DOHH2 (cell line): Measurements from ENCODE around the gene C2orf15.

Experiments used
- H3F3A ChIP-seq: fragments of 200-600 bp; sonication (generic), shearing (Covaris generic); 2 replicates; pipeline ENCODE4 v1.6.0; 2016; ENCODE audit warnings: antibody characterized with exemption, mild to moderate bottlenecking; ENCODE audit not compliant: control insufficient read depth, insufficient read depth
- H3K27ac ChIP-seq: fragments of 200-600 bp; sonication (generic); 2 replicates; pipeline ENCODE4 v1.5.1; 2014; ENCODE audit warnings: low read depth, mild to moderate bottlenecking, low read length, moderate library complexity
- H3K27me3 ChIP-seq: fragments of 200-600 bp; sonication (generic); 2 replicates; pipeline ENCODE4 v1.6.1; 2014; ENCODE audit warnings: mild to moderate bottlenecking, low read length, mixed read lengths; ENCODE audit not compliant: control insufficient read depth
- H3K36me3 ChIP-seq: fragments of 200-600 bp; sonication (generic); 2 replicates; pipeline ENCODE4 v1.6.1; 2014; ENCODE audit warnings: mild to moderate bottlenecking, low read length, moderate library complexity, mixed read lengths; ENCODE audit not compliant: control insufficient read depth
- H3K4me1 ChIP-seq: fragments of 200-600 bp; sonication (generic); 2 replicates; pipeline ENCODE4 v1.6.1; 2014; ENCODE audit warnings: mild to moderate bottlenecking, low read length, mixed read lengths; ENCODE audit not compliant: control insufficient read depth
- H3K4me2 ChIP-seq: fragments of 200-600 bp; sonication (generic); 2 replicates; pipeline ENCODE4 v1.6.0; 2014; ENCODE audit warnings: mild to moderate bottlenecking, low read length, moderate library complexity
- H3K4me3 ChIP-seq: fragments of 200-600 bp; sonication (generic); 2 replicates; pipeline ENCODE4 v1.5.1; 2014; ENCODE audit warnings: mild to moderate bottlenecking, low read length, mixed read lengths
- H3K79me2 ChIP-seq: fragments of 200-600 bp; sonication (generic); 2 replicates; pipeline ENCODE4 v1.6.1; 2014; ENCODE audit warnings: mild to moderate bottlenecking, low read length, mixed read lengths; ENCODE audit not compliant: control insufficient read depth
- H3K9me2 ChIP-seq: fragments of 200-600 bp; sonication (generic); replicated peaks from 2 replicates; pipeline ENCODE4 v1.6.1; 2014; ENCODE audit warnings: mild to moderate bottlenecking, low read length, mixed read lengths; ENCODE audit not compliant: control insufficient read depth
- H3K9me3 ChIP-seq: fragments of 200-600 bp; sonication (generic); 2 replicates; pipeline ENCODE4 v1.6.1; 2014; ENCODE audit warnings: antibody characterized with exemption, low read length, mixed read lengths; ENCODE audit not compliant: control insufficient read depth, insufficient read depth
- H4K20me1 ChIP-seq: fragments of 200-600 bp; sonication (generic); 2 replicates; pipeline ENCODE4 v1.6.0; 2014; ENCODE audit warnings: low read depth, mild to moderate bottlenecking, antibody characterized with exemption, low read length, moderate library complexity; ENCODE audit not compliant: control insufficient read depth, insufficient read depth
- EZH2phosphoT487 ChIP-seq: fragments of 200-600 bp; sonication (generic); IDR thresholded peaks from 2 replicates; pipeline ENCODE4 v1.6.1; 2017; ENCODE audit warnings: borderline replicate concordance, mild to moderate bottlenecking, antibody characterized with exemption, low read length, moderate library complexity, mixed read lengths
- TF ChIP-seq, protein P1 (sequence below): fragments of 200-600 bp; sonication (generic); IDR thresholded peaks from one replicate; pipeline ENCODE4 v1.5.1; 2014; ENCODE audit warnings: antibody characterized with exemption, mild to moderate bottlenecking, low read depth, low read length; ENCODE audit not compliant: poor library complexity, severe bottlenecking

C2orf15 gene

GRCh38 chr2:99139003-99139402, 2.5 kb upstream of the C2orf15 start:
- no peak overlapping the region for H3K4me2 ChIP-seq

DNA sequence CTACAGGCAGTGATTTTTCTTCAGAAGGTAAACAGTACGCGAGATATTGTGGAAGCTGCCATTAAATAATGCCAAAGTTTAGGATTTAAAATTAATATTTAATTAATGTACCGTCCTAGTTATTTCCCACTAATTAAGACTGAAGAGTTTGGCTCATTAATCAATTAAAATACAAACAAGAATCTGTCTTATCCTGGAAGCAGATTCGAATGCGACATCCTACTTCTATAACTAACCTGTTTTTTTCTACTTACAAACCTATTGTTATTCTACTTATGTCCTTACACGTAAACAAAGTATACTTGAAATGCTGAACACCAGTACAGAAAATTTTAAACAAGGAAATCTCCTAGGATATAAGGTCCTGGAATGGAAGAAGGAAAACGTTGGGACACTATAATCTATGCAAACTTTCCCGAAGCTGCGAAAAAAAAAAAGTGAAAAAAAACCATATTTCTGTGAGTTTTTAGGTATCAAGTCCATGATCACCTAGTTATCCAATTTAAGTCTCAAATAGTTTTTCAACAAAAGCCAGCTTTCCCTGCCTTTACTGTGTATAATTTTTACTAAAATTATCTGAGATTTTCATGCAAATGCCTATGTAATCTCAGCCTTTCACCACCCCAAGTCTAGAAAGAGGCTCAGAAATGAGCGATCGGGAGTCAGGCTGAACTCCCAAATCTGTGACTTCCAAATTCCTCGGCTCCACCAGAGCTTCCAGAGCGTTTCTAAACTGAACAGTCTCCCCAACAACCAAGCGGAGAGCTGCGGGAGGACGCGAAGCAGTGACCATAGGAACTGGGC, 1.2 kb upstream of the C2orf15 start:
- Histone ChIP-seq H3K4me2 (peak overlapping the region; percentile 94), H3K4me1 (peaks cover 26% of the 10 kb centered on the region), H3K36me3 (no peaks in the 10 kb centered on the region), H3K79me2 (peaks cover 13% of the 10 kb centered on the region), H3K27me3 (no peaks in the 10 kb centered on the region), H3F3A (0 out of 2 replicates have a peak, but pooled peaks cover 4% of the 10 kb centered on the region), H4K20me1 (no peaks in the 10 kb centered on the region), H3K4me3 (peak overlapping the region; percentile 88), H3K27ac (peak overlapping the region; percentile 57), H3K9me2 (no peaks in the 10 kb centered on the region), H3K9me3 (no peaks in the 10 kb centered on the region)
- TF ChIP-seq, protein P1, sequence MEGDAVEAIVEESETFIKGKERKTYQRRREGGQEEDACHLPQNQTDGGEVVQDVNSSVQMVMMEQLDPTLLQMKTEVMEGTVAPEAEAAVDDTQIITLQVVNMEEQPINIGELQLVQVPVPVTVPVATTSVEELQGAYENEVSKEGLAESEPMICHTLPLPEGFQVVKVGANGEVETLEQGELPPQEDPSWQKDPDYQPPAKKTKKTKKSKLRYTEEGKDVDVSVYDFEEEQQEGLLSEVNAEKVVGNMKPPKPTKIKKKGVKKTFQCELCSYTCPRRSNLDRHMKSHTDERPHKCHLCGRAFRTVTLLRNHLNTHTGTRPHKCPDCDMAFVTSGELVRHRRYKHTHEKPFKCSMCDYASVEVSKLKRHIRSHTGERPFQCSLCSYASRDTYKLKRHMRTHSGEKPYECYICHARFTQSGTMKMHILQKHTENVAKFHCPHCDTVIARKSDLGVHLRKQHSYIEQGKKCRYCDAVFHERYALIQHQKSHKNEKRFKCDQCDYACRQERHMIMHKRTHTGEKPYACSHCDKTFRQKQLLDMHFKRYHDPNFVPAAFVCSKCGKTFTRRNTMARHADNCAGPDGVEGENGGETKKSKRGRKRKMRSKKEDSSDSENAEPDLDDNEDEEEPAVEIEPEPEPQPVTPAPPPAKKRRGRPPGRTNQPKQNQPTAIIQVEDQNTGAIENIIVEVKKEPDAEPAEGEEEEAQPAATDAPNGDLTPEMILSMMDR: no peak
- TF ChIP-seq EZH2phosphoT487: no peak

More at GRCh38 chr2:99139003-99139402, 2.5 kb upstream of the C2orf15 start:
- no peak overlapping the region for H3K4me3 ChIP-seq
- no peaks in the 10 kb centered on the region for H3K27me3 ChIP-seq
- no peak overlapping the region for H3K27ac ChIP-seq
- H3K4me1 ChIP-seq: peaks cover 22% of the 10 kb centered on the region
- 0 out of 2 replicates have a peak, but pooled peaks cover 4% of the 10 kb centered on the region for H3F3A ChIP-seq
- H3K79me2 ChIP-seq: peaks cover 13% of the 10 kb centered on the region
- H4K20me1 ChIP-seq: no peaks in the 10 kb centered on the region
- H3K36me3 ChIP-seq: peaks cover 2% of the 10 kb centered on the region; the same call in 1 of the 2 replicates
- H3K9me2 ChIP-seq: no peaks in the 10 kb centered on the region
- H3K9me3 ChIP-seq: no peaks in the 10 kb centered on the region
- no peak for TF ChIP-seq EZH2phosphoT487
- TF ChIP-seq, protein P1: no peak

DNA sequence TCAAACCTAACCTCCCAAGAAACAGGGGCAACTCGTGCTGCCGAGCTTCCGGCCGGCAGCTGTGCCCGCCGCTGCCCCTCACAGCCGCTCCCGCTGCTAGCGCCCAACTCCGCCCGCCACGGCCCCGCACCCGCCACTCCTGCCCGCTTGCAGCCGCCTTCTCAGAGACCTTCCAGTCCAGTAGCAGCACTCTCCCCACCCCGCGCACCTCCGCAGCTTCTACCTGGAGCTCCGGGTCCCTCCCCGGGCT, 722 bp upstream of the C2orf15 start:
- no peaks in the 10 kb centered on the region for H3K9me2 ChIP-seq
- peaks cover 13% of the 10 kb centered on the region for H3K79me2 ChIP-seq
- TF ChIP-seq, protein P1: no peak
- no peak for TF ChIP-seq EZH2phosphoT487
- peak overlapping the region; percentile 94 for H3K4me2 ChIP-seq
- no peaks in the 10 kb centered on the region for H3K27me3 ChIP-seq
- peak overlapping the region; percentile 57 for H3K27ac ChIP-seq
- no peaks in the 10 kb centered on the region for H3K36me3 ChIP-seq
- peak overlapping the region; percentile 88 for H3K4me3 ChIP-seq
- no peaks in the 10 kb centered on the region for H3K9me3 ChIP-seq
- H3F3A ChIP-seq: 0 out of 2 replicates have a peak, but pooled peaks cover 4% of the 10 kb centered on the region
- peaks cover 26% of the 10 kb centered on the region for H3K4me1 ChIP-seq
- H4K20me1 ChIP-seq: no peaks in the 10 kb centered on the region
